Right atrium auricular region (tissue), 2 donors: ENCODE data around the gene MOSMO. TPM values are rescaled to one million over a fixed set of nuclear protein-coding genes. Genes with fewer than 3 reads are reported as not detected.
"Not testable (repeated sequence)": the region's sequence is repeated elsewhere in the genome, so short reads cannot be mapped to it uniquely, and the experiment has no call there.

Experiments
- DNase-seq: peaks from one replicate; pipeline ENCODE4 v3.0.0-alpha.2; 2019; ENCODE audit warnings: low spot score
- H3K27ac ChIP-seq, 2 donors: fragments of 200-600 bp; sonication (generic); 1 replicate in 1 of 2; 2 replicates in 1 of 2; pipeline ENCODE4 v1.5.1; 2016 to 2019
- H3K27me3 ChIP-seq, 2 donors: fragments of 200-600 bp; sonication (generic); one replicate each; pipeline versions ENCODE4 v1.5.1 to v1.6.0; 2017 to 2019
- H3K36me3 ChIP-seq: fragments of 200-600 bp; sonication (generic); one replicate; pipeline ENCODE4 v1.5.1; 2016
- H3K4me1 ChIP-seq, 2 donors: fragments of 200-600 bp; sonication (generic); one replicate each; pipeline versions ENCODE4 v1.5.1 to v1.6.0; 2017 to 2019
- H3K4me3 ChIP-seq, 2 donors: fragments of 200-600 bp; sonication (generic); 1 replicate in 1 of 2; 2 replicates in 1 of 2; pipeline ENCODE4 v1.5.1; 2017 to 2019; ENCODE audit warnings: mild to moderate bottlenecking in 1 of 2, moderate library complexity in 1 of 2
- H3K9me3 ChIP-seq, 2 donors: fragments of 200-600 bp; sonication (generic); one replicate each; pipeline ENCODE4 v1.5.1; 2019
- total RNA-seq, 2 donors: library from RNA; depleted of rRNA; stranded (reverse); fragments of >200 nt; gene quantifications; one replicate each; pipeline ENCODE4 v1.1.0, GENCODE V29; 2016
- TF ChIP-seq, protein P1 (sequence below), 2 donors: fragments of 200-600 bp; sonication (generic); IDR thresholded peaks; one replicate each; pipeline ENCODE4 v1.5.1; 2019; ENCODE audit warnings: antibody characterized with exemption in 2 of 2

Gene MOSMO
- total RNA-seq, 2 donors from 2014 or later = 10.9 to 12.1 TPM

DNA sequence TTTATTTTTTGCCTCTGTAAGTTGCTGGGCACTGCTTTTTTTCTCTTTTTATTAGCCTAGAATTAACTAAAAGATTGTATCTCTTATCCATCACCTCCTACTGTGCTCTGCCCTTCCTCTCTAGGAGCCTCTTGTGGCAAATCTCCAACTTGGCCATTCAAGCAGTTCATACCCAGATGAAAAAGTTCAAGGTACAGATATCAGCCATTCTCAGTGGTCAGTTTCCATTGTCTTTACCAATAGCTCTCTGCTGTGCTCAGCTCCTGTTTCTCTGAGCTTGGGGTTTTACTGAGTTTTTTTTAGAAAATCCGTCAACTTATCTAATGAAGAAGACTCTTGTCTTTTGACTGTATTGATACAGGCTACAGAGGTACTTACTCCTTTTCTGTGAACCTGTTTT is 15.6 kb downstream of the MOSMO start:
- Histone ChIP-seq H3K4me1 (peaks cover 0 to 12% of the 10 kb centered on the region in 2 donors), H3K27ac (no peak overlapping the region), H3K36me3 (no peaks in the 10 kb centered on the region), H3K9me3 (no peaks in the 10 kb centered on the region), H3K4me3 (no peak overlapping the region), H3K27me3 (no peaks in the 10 kb centered on the region)
- TF ChIP-seq, protein P1, sequence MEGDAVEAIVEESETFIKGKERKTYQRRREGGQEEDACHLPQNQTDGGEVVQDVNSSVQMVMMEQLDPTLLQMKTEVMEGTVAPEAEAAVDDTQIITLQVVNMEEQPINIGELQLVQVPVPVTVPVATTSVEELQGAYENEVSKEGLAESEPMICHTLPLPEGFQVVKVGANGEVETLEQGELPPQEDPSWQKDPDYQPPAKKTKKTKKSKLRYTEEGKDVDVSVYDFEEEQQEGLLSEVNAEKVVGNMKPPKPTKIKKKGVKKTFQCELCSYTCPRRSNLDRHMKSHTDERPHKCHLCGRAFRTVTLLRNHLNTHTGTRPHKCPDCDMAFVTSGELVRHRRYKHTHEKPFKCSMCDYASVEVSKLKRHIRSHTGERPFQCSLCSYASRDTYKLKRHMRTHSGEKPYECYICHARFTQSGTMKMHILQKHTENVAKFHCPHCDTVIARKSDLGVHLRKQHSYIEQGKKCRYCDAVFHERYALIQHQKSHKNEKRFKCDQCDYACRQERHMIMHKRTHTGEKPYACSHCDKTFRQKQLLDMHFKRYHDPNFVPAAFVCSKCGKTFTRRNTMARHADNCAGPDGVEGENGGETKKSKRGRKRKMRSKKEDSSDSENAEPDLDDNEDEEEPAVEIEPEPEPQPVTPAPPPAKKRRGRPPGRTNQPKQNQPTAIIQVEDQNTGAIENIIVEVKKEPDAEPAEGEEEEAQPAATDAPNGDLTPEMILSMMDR (IDR thresholded peaks at IDR 0.05) = no peak
- no peak for DNase-seq

DNA sequence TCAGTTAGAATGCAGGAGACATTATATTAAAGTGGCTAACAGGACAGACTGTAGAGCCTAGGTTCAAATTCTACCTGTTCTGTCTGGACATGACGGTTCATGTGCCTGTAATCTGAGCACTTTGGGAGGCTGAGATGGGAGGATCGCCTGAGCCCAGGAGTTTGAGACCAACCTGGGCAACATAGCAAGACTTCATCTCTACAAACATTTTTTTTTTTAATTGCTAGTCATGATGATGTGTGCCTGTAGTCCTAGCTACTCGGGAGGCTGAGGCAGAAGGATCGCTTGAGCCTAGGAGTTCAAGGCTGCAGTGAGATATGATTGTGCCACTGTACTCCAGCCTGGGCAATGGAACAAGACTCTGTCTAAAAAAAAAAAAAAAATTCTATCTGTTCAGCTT is 16.9 kb downstream of the MOSMO start:
- H3K4me1 ChIP-seq = peaks cover 0 to 16% of the 10 kb centered on the region in 2 donors
- DNase-seq, H3K4me3 ChIP-seq, H3K36me3 ChIP-seq, H3K27ac ChIP-seq, H3K27me3 ChIP-seq, H3K9me3 ChIP-seq: not testable (repeated sequence)

DNA sequence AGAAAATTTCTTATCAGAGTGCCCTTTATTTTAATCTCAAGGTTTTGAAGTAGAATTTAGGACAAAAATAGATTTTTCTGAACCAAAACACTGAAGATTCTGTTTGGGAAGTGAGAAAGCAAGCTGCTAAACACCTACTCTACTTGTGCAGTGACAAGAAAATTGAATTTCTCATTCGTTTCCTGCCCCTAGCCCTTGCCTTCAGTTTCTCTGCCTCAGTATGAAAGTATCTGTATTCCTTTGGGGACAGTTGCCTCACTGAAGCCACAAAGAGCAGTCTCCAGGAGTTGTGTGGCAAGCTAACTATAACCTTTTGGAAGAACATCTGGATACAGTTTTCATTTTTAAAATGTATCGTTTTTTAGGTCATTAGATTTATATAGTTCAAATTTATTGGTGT is 19.7 kb downstream of the MOSMO start:
- Histone ChIP-seq H3K4me3 (no peak overlapping the region), H3K4me1 (peaks cover 0 to 19% of the 10 kb centered on the region in 2 donors), H3K9me3 (no peaks in the 10 kb centered on the region), H3K36me3 (no peaks in the 10 kb centered on the region), H3K27ac (no peak overlapping the region), H3K27me3 (no peaks in the 10 kb centered on the region)
- TF ChIP-seq, protein P1 (IDR thresholded peaks at IDR 0.05) = no peak
- DNase-seq = no peak

DNA sequence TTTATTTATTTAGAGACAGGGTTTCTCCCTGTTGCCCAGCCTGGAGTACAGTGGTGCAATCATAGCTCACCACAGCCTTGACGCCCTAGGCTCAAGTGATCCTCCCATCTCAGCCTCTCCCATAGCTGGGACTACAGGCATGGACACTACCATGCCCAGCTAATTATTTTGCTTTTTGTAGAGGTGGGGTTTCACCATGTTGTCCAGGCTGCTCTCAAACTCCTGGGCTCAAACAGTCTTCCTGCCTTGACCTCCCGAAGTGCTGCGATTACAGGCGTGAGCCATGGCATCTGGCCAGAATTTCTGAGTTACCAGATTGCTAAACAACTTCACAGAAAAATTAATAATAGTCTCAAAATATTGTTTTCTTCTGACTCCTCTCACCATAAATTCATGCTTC is 21.7 kb downstream of the MOSMO start:
- TF ChIP-seq, protein P1 (IDR thresholded peaks at IDR 0.05) = no peak
- DNase-seq = no peak
- Histone ChIP-seq H3K36me3 (no peaks in the 10 kb centered on the region), H3K4me1 (peaks cover 0 to 19% of the 10 kb centered on the region in 2 donors), H3K27ac (no peak overlapping the region), H3K4me3 (no peak overlapping the region), H3K9me3 (no peaks in the 10 kb centered on the region), H3K27me3 (no peaks in the 10 kb centered on the region)

DNA sequence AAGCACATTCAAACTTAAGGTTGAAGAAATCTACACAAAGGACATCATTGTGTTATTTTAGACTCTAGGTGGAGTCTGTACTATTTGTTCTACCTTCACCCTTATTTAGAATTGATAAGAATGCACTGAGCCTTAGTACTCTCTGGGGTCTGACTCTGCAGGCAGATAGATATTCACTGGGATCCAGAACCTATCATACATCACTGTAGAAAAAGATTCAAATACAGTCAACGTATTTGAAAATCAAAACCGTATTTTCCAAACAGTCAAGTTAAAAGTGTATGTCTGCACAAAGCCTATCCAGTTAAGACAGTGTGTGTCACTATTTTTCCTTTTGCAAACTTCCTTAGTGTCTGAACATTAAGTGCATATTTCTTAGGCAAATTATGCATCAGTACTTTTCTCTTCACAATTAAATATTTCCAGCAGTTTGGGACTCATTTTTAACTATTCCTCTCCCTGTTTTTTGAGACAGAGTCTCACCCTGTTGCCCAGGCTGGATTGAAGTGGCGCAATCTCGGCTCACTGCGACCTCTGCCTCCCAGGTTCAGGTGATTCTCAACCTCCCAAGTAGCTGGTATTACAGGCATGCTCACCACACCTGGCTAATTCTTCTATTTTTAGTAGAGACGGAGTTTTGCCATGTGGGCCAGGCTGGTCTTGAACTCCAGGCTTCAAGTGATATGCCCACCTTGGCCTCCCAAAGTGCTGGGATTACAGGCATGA is 22.3 kb downstream of the MOSMO start:
- Histone ChIP-seq H3K27ac (no peak overlapping the region), H3K4me1 (peaks cover 0 to 19% of the 10 kb centered on the region in 2 donors), H3K27me3 (no peaks in the 10 kb centered on the region), H3K9me3 (no peaks in the 10 kb centered on the region), H3K4me3 (no peak overlapping the region), H3K36me3 (no peaks in the 10 kb centered on the region)
- TF ChIP-seq, protein P1 (IDR thresholded peaks at IDR 0.05) = no peak
- no peak for DNase-seq

DNA sequence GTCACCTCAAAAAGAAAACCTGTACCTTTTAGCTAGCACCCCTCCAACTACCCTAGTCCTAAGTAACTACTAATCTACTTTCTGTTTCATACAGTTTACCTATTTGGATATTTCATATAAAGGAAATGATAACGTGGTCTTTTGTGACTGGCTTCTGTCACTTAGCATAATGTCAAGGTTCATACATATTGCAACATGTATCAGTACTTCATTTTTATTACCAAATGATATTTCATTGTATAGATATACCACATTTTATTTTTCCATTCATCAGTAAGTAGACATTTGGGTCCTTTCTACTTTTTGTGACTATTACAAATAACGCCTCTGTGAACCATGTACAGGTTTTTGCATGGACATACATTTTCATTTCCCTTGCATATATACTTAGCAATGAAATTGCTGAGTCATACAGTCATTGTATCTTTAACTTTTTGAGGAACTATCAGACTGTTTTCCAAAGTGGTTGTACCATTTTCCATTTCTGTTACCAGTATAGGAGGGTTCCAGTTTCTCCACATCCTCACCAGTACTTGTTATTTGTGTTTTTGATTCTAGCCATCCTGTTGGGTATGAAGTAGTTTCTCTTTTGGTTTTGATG is 23.7 kb downstream of the MOSMO start:
- Histone ChIP-seq H3K4me3 (no peak overlapping the region), H3K9me3 (no peaks in the 10 kb centered on the region), H3K27ac (no peak overlapping the region), H3K4me1 (peaks cover 0 to 15% of the 10 kb centered on the region in 2 donors), H3K36me3 (no peaks in the 10 kb centered on the region), H3K27me3 (no peaks in the 10 kb centered on the region)
- DNase-seq = no peak
- TF ChIP-seq, protein P1 (IDR thresholded peaks at IDR 0.05) = no peak
